Stimulated activated CD8-positive, alpha-beta memory T cell treated with anti-CD3 and anti-CD28 coated beads, Interleukin-7, amount 100 ng/mL, for 4 hours (primary cell): Measurements from ENCODE around the gene GTF3C2.
"Not testable (repeated sequence)": the region's sequence is repeated elsewhere in the genome, so short reads cannot be mapped to it uniquely, and the experiment has no call there.

Experiments
- DNase-seq, 2 donors: peaks; one replicate each; pipeline ENCODE4 v3.0.0-alpha.2; 2020; ENCODE audit warnings: low read depth in 2 of 2

GTF3C2 gene

DNA sequence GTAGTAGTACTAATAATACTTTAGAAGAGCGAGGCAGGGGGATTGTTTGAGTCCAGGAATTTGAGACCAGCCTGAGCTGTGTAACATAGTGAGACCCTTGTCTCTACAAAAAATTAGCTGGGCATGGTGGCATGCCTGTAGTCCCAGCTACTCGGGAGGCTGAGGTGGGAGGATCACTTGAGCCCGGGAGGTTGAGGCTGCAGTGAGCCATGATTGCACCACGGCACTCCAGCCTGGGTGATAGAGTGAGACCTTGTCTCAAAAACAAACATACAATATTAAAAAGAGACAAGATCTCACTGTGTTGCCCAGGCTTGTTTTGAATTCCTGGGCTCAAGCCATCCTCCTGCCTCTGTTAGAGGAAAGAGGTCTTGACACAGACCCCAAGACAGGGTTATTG lies 56.0 kb downstream of the GTF3C2 start:
- DNase-seq, result not testable (repeated sequence)

DNA sequence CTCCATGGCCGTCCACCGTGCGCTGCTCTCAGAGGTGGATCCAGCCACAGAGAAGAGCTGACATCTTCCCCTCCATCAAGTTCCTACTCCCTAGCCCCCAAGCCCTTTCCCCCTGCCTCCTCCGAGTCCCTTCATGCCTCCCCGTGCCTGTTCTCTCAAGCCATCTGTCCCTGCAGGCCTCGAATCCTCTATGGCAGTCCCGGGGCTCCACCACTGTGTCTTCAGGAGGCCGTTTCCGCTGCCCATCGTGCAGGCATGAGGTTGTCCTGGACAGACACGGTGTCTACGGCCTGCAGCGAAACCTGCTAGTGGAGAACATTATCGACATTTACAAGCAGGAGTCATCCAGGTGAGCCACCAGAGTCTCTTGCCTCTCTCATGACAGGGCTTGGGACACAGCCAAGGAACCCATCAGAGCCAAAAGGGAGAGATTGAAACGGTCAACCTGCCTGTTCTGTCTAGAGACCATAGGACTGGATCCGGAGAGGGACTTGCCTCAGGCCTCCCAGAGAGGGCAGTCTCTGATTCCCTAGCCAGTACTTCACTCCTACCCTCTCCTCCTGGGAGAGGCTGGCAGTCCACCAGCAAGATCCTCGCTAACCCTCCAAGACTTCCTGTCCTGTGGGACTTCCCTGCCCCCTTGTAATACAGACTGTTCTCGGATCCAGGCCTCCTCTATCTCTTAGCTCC lies 58.0 kb downstream of the GTF3C2 start:
- no peak for DNase-seq

DNA sequence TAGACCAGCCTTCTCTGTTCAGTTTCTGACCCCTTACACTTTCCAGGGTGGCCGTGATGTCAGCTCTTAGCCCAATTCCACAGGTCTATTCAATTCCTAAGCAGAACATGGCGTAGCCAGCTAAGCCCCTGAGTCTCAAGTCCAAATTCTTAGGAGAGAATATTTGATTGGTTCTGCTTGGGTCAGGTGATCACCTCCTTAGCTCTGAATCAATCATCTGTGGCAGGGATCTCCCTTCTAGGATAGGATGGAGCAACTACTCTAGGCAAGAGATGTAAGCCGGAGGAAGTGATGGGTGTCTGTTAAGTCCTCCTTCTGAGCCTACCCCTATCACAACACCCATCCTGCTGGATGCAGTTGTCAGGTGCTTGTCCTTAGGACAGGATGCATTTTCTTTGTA lies 59.4 kb downstream of the GTF3C2 start:
- DNase-seq, result no peak

DNA sequence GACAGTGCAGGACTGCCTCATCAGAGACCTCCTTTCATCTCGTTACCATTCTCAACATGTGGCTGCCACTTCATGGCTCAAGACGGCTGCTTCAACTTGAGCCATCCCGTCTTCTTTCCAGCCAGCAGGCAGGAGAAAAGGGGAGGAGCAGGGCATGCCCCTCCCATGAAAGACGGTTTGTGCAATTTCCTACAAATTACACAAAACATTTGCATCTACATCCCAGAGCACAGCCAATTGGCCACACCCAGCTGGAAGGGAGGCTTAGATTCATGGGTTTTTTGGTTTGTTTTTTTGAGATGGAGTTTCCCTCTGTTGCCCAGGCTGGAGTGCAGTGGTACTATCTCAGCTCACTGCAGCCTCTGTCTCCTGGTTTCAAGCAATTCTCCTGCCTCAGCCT lies 60.1 kb downstream of the GTF3C2 start:
- DNase-seq, result no peak

DNA sequence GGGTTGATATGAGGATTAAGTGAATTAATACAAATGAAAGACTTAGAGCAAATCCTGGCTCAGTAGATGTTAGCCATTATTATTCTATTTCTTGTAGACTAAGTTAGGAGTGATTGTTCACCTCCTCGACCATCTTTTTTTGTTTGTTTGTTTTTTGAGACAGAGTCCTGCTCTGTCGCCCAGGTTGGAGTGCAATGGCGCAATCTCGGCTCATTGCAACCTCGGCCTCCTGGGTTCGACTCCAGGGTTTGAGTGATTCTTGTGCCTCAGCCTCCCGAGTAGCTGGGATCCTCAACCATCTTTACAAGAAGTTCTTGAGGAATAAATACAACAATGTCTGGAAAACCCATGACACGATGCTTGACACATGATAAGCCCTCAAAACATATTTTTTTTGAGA lies 61.6 kb downstream of the GTF3C2 start:
- no peak for DNase-seq

DNA sequence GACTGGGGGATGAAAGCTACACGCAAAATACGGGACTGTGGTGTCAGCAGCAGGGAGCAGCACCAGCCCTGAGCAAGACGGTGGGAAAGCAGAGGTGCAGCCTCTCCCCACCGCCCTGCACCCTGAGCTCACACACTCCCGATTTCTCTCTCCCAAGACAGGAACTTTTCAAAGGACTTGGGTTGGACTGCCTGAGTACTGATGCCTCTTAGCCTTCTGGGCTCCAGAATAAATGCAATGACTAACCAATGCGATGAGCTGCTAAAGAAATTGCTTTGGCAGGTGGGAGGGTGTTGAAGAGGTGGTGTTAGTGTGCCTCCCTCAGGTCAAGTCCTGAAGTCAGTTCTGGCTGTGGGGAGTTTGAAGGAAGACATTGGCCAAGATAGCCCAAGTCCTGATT lies 64.7 kb downstream of the GTF3C2 start:
- DNase-seq, result no peak

DNA sequence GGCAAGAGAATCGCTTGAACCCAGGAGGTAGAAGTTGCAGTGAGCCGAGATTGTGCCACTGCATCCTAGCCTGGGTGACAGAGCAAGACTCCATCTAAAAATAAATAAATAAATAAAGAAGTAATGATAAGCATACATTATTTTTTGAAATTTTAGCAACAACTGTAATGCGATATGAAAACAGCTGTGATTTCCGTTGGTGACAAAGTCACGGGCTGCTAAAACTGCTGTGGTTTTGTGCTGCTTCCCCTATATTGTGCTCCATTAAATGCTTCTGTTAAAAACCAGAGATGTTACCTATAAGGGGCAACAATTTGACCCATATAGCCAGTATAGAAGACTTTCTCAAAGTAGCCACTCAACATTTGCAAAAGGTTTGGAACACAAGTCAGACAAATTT lies 66.0 kb downstream of the GTF3C2 start:
- no peak for DNase-seq

DNA sequence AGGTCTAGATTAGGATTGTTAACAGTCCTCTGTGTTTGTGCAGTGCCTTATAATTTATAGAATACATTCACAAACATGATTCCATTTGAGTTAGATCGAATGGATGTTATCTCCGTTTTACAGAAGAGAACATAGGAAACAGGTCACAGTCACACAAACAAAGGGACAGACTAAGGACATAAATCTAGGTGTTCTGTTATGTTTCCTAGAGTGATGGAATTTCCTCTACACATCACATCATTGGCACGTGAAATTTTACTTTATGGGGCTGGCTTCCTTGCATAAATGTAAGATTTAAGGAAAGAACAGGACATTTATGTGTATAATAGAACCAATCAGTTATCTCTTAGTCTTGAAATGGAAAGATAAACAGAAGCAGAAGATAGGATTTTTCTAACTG lies 68.0 kb downstream of the GTF3C2 start:
- DNase-seq, result no peak

DNA sequence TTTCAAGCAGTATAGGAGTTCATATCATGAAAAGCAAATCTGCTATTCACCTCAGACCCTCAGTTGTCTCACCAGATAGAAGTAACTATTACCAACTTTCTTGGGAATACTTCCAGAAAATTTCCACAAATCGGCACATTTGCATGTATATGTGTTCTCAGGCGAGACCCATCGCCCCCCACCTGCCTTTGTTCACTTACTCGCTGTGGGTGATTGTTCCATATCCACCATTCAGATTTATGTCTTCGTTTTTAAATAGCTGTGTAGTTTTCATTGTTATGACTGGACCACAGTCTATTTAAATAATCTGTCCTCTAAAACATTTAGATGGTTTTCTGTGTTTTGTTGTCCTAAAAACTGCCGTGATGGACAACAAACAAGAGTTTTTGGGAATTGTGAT lies 71.1 kb downstream of the GTF3C2 start:
- no peak for DNase-seq

DNA sequence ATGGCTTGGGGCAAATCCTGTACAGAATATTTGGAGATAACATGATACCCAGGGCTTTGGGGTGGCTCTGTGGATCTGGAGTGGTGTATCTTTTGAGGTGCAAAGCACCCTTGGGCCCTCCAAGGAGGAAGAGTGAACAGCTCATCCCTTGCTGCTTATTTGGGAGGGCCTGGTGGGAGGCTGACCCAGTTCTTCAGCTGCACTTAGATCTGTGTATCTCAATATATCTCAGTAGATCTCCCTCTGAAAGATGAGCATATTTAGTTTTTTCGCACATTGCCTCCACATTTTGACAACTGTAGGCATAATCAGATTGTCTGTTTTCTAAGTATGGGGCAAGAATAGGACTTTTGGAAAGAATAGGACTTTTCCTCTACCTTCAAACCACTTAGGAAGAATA lies 71.6 kb downstream of the GTF3C2 start:
- DNase-seq, result no peak

DNA sequence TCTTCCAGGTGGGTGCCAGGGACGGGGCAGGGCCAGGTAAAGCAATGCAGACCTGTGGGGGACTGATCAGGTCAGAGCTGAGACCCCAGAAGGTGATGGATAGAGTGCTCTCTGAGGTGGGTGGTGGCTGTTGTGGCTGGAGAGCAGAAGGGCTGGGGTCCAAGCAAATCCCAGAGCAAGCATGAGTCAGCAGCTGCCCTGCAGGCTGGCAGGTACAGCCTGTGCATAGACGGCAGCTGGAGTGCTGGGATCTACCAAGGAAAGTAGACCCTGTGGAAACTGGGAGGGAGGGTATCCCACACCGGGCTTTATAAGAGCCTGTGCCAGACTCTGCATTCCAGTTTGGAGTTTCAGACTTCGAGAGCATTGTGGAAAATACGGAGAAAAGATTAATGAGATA lies 73.7 kb downstream of the GTF3C2 start:
- DNase-seq, result no peak

DNA sequence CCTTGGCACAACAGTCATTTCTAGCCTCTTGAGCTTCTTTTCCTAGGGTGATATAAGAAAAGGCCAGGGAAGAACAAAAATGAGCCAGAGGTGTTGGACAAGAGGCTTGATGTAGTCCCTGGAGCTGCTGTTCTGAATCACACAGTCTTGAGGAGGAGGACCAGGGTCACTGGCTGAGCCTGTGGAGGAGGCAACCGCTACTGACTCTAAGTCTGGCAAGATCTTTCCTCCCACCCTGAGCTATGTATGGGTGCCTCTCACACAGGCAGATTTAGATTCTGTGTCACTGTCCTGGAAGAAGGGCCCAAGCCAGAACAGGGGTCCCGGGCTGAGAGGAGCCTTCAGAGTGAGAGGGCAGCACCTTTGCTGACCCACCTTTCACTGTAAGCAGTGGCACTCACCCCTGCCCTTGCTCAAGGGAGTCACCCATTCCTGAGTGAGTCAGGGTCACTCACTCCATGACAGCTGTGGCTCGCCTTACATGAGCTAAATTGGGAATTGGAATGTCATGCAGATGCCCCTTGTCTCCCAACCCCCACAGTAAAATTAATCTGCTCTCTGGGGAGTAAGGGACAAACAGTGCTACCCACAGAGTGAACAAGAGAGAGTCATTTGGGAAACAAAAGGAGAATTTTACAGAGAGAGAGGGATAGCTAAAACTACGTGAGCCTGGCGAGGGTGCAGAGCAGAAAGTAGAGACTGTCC lies 74.6 kb downstream of the GTF3C2 start, which contains the start of gene TRIM54:
Gene TRIM54 (plus strand): TSS at position 575 of the 705 bp plus-strand sequence. CDS start 303 bp downstream, outside the sequence.
- no peak for DNase-seq

DNA sequence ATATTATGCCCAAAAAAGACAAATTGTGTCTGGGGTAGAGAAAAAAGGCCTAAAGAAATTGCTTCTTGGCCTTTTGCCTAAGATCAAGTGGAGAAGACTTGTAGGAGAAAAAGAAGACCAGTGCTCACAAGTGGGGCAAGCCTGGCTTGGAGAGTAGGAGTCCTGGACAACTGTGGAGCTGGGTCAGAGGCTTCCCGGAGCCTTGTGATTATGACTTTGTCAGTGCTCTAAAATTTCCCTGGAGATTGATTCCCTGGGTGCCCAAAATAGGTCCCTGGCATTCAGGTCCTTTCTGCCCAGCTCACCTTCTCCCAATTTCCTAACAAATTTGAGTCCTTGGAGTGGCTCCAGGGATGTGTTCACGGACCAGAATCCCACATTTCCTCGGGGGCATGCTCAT lies 75.1 kb downstream of the GTF3C2 start:
- DNase-seq, result no peak

DNA sequence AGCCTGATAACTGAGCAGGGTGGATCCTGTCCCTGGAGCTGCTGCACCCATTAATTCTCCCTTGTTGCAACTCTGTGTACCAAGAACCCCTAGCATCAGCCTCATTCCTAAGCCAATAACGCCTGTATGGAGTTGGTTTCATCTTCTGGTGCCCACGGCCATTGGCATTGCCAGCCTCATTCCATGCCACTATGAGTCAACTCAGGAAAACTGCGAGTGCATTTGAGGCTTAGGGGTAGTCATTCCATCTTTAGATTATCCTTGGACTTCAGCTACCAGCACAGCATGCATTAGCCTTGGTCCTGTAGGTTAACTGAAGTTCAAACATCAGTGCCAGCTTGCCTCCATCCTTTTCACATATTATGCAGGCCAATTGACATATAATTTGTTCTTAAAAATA lies 75.7 kb downstream of the GTF3C2 start:
- no peak for DNase-seq

DNA sequence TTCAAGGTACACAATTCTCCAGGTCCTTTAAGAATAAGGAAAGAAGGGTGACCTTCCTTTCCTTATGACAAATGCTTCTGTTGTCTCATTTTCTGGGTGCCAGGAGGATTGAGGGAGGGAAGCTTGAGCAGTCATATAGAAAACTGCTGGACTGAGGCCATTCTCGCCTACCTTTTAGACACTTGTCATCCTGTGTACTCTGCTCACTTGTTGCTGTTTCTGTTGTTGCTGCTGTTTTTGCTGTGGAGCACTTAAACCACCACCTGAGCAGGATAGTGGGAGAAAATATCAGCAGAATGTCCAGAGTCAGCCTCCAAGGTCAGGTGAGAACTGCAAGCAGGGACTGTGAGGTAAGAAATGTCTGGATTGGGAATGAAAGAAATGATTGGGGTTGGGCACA lies 78.6 kb downstream of the GTF3C2 start:
- DNase-seq, result no peak
